Measurements from ENCODE around the gene COL1A2.

The COL1A2 gene

DNA sequence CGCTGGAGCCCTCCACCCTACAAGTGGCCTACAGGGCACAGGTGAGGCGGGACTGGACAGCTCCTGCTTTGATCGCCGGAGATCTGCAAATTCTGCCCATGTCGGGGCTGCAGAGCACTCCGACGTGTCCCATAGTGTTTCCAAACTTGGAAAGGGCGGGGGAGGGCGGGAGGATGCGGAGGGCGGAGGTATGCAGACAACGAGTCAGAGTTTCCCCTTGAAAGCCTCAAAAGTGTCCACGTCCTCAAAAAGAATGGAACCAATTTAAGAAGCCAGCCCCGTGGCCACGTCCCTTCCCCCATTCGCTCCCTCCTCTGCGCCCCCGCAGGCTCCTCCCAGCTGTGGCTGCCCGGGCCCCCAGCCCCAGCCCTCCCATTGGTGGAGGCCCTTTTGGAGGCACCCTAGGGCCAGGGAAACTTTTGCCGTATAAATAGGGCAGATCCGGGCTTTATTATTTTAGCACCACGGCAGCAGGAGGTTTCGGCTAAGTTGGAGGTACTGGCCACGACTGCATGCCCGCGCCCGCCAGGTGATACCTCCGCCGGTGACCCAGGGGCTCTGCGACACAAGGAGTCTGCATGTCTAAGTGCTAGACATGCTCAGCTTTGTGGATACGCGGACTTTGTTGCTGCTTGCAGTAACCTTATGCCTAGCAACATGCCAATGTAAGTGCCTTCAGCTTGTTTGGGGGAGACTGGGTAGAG is at the start of gene COL1A2:
Gene COL1A2 (plus strand): TSS at position 459 of the 704 bp plus-strand sequence. CDS start 137 bp downstream, at position 596.
- peak; percentile 57 for DNase-seq (ENCODE audit: low read depth)

DNA sequence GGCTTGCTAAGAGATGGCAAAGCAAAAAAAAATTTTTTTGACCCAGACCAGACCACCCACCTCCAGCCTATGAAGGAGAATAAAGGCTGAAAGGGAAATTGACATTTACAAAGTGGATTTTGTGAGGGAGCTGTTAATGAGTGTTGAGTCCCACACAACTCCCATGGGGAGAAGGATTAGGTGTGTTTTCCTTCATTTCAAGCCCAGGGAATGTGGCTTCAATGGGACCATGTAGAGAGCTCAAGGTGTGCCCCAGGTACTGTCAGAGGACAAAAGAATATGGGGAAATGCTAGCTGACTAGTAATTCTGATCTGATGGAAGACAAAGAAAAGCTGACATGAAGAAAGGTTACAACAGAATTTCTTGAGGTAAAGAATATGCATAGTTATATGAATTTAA is 48.8 kb upstream of the COL1A2 start:
- DNase-seq (ENCODE audit: low read depth) = no peak

DNA sequence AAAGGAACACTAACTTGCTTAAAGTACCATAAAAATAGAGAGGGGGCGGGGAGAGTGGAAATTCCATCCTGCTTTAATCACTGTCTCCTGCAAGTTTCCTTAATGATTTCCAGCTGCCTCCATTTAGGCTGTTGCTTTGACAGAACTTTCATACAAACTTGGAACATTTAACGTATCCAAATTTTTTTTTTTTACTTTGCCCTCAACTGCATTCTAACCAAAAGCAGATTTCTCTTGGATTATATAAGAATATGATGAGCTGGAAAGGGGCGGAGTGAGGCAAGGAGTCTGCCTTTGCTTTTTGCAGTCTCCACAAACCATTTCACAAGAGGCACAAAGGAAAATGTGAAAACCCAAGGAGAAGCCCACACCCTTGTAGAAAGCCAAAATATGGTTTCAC is 46.6 kb upstream of the COL1A2 start:
- peak; percentile 33 for DNase-seq (ENCODE audit: low read depth)

DNA sequence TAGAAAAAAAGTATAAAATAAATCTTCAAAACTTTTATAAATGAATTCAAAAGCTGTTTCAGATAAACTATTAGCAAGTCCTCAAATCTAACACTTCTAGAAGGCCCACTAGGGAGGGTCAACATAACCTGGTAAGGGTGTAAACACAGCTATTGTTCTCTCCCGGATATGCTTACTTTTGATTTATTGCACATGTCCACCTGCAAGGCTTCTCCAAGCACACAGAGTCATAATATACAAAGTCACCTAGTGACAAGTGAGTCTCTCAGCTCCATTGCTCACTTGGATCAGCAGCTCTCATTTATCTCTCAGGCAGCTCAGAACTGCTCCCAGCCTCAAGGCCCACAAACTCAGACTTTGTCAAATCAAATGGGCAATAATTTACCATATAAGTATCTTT is 44.0 kb upstream of the COL1A2 start:
- DNase-seq (ENCODE audit: low read depth) = no peak

DNA sequence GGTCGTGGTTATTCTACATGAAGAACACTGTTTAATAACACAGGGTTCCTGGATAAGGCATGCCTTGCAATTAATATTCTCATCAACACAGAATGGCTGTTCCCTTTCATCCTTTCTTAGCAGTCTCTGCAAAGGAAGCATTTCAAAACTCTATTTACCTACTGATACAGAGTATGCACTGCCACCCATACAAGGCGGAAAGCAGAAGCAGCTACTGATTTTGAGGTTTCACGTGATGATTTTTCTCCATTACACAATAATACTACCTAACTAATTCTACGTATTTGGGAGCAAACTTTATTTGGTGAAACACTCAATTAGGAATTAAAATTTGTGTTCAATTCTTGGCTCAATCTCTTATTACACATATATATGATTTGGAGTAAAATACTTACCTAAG is 43.0 kb upstream of the COL1A2 start:
- DNase-seq (ENCODE audit: low read depth) = no peak

DNA sequence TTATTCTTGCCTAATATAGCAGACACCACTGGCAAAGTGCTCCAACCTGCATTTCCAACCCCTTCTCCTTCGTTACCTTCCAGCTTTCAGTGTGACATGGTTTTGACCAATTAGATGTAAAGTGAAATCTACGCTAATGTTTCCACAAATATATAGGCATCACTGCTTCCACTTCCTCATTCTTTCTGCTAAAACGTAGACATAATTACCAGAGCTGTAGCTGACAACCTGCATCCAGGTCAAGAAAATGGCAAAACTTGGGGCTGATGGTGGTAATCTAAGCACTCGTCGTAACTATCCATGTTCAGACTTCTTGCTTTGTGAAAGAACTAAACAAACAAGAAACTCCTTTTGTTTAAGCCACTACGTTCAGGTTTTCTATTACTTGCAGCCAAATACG is 41.8 kb upstream of the COL1A2 start:
- DNase-seq (ENCODE audit: low read depth) = no peak

DNA sequence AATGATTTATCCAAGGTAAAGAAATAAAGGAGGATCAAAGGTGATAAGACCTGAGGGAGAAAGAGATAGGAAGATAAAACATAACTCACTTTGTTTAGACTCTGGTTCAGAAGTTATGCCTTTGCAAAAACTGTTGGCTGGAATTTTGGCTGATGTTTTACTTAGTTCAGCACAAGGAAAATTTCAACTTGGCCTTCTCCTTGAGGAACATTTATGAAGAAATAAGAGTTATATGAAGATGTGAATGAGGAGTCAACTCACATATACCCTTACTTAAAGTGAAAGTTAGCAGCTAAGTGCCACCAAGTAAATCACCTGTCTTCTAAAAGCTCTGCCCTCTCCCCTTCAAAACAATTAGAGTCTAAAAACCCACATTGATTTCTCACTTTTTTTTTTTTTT is 39.7 kb upstream of the COL1A2 start:
- DNase-seq (ENCODE audit: low read depth) = no peak

DNA sequence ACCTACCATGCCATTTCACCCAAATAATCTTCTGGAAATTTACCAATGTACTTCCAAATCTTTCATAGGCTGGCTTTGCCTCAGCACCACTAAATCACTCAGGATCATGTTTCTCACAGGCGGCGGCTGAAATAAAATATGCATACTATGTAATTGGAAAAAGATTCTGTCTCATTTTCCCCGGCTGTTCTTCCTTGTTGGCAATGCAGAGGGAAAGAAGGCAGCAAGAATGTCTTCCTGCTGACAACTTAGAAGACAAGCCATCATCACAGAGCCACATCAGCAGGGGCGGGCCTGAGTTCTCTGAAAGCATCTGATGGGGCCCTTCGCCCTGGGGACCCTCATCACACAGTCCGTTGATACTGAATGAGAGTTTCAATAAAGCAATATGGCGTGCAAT is 39.2 kb upstream of the COL1A2 start:
- DNase-seq (ENCODE audit: low read depth) = no peak

DNA sequence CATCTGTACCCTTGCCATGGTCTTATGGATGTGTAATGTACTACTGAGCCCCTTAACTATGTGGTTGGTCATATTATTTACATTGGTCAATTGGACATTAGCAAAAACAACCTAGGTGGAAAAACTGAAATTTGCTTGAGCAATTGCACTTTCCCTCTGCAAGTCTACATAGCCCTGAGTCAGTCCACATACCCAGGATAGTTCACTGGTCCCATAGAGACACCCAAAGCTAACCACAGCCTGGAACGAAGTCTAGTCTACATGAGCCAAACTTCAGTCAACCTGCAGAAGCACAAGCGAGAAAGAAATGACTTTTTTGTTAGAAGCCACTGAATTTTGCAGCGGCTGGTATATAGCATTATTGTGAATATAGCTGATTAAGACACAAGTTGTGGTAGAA is 37.6 kb upstream of the COL1A2 start:
- DNase-seq (ENCODE audit: low read depth) = no peak

DNA sequence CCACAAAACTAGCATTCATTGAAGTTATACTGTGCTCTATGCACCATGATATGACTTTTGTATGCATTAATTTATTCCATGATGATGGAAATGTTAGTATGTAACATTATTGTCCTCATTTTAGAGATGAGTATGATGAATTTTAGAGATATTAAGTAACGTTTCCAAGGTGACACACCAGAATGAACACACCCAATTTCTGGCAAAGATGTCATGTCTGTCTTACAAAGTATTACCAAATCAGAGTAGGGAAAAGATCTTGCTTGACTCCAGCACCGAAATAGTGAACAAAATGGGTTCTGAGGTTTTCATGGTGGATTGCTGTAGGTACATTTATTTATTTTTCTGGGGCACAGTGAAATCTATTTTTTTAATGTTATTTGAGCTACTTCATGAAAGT is 33.8 kb upstream of the COL1A2 start:
- no peak for DNase-seq (ENCODE audit: low read depth)

DNA sequence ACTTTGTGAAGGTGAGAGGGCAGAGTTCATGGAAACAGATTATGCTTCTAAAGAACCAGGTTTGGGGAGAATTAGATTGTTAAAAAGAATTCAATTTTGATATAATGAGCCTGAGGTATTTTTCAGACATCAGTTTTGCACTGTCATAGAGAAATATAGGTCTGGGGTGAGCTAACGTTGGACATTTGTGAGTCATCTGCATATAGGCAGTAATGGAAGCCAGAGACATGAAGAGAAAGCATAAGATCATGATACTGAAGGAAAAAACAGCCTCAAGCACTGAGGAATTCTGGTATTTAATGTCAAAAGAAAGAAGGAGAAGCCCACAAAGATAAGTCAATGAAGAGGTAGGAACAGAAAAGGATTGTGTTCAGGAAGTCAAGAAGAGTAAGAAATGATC is 32.4 kb upstream of the COL1A2 start:
- DNase-seq (ENCODE audit: low read depth) = no peak

DNA sequence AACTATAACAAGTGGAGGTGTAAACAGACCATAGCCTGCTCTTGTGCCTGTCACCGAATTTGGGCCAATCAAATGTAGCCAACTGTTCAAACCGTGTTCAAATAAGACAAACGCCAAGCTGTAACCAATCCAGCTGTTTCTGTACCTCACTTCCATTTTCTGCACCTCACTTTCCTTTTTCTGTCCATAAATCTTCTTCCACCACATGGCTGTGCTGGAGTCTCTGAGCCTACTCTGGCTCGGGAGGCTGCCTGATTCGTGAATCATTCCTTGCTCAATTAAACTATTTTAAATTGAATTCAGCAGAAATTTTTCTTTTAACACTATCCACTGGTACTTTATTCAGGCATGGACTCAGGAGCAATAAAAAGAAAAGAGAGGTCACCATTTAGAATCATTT is 29.9 kb upstream of the COL1A2 start:
- DNase-seq (ENCODE audit: low read depth) = no peak

DNA sequence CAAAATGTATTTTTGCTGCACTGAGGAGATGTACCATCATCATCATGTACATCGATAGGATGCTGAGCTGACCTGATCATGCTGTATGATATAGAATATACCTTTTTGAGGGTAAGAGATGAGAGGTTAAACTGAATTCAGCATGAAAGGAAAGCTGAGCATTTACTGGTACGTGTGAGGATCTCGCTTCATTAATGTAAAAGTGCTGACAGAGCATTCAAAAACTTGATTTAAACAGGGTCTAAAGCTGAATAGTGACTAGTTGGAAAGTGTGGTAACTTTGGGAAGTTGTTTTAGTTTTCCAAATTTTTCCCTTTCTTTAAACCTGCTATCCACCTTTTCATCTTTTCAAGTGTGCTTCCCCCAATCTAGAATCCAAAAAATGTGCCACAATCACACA is 28.5 kb upstream of the COL1A2 start:
- no peak for DNase-seq (ENCODE audit: low read depth)

DNA sequence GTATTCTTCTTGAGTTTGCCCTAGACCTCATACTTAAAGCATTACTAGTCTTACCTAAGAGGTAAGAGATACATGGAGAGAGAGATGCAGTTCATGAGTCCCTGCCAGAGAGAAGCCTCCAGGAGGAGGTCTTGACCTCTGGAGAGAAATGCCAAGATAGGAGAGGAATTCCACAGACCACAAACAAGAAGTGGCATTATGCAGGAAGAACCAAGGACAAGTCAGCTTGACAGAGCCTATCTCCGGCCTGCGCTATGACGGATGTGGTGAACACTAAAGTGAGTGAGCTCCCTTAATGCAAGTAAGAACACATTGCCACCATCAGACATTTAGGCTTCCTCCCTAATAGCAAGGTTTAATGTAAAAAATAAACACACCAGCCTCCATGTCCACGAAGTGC is 27.9 kb upstream of the COL1A2 start:
- no peak for DNase-seq (ENCODE audit: low read depth)

DNA sequence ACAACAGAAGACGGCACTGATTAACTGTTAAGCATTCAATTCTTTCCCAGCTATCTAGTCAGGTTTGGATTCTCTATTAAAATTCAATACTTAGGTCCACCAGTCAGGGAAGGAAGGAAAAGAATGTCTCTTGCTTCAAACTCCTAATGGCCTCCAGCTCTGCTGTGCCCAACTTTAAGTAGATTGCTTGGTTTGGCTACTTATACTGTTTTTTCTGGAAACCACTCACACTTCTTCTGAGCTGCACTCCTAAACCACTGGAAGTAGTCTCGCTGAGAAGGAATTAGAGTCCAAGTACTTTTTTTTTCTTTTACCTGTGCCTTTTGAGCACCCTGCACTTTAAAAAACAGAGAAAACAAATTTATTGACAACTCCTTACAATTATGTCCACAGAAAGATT is 26.7 kb upstream of the COL1A2 start:
- DNase-seq (ENCODE audit: low read depth) = no peak

DNA sequence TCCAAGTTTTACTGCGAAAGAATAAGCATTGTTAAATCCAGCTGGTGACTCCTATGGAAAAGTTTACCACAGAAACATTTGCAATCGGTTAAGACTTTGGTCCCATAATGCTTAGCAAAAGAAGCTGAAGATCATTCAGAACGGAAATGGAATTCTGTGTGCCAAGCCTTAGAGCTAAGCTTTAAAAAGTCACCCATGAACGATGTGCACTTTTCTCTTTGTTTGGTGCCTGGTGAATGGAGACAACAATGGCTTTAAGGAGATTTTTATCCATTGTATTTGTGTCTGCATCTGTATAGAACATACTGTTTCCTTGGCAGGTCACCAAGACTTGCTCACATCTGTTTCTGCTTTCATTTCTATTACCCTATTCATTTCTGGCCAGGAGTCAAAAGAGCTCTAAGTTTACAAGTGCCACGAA is 26.3 kb upstream of the COL1A2 start:
- DNase-seq (ENCODE audit: low read depth) = no peak

DNA sequence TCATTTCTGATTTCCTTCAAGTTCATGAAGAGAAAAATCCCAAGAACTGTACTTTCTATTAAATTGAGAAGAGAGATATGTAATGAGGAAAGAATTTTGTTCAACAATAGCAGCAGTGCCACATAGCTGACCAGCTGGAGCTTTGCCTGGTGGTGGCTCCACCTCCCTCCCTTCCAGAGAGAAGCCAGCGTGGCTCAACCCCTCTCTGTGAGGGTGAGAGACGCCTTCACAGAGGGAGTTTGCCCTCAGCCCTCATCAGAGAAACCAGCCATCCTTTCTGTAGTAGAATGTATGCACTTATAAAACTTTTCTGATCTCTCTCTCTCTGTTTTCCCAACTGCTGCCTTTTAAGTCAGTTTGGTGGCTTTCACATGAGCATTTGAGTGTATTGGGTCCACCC is 20.5 kb upstream of the COL1A2 start:
- DNase-seq (ENCODE audit: low read depth) = peak; percentile 58

DNA sequence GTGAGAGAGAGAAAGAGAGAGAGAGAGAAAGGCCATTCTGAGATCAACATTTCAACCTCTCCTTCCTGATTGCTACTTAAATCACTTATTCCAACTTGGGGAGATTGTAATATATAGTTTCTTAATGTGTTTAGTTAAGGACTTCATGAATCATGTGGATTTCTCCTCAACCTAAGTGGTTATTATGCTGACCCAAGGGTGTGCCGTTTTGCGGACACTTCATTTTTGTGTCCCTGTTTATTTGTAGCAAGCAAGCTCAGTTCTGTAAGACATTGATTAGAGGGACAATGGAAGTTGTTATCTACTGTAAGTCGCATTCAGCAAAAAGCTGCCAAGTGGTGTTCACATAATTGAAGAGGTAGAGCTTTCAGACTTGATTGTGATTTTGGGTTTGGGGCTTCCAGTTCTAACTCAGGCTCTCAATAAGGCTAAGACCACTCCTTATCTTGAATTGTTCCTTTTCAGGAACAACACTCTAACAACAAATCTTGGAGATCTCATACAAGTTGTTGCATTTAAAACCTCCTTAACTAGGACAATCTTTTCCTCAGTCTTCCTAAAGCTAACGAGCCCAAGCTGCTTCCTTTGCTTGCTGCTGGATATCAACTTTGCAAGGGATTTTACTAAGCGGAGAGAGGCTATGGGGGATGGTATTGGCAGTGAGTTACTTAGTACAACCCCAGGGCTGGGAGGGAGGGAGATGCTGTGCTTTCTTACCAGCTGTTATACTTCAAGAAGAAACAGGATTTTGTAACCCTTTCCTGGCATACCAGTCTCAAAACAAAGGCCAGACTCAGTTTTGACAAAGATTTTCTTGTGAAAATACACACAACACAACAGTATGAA is 19.8 kb upstream of the COL1A2 start:
- DNase-seq (ENCODE audit: low read depth) = peak; percentile 52

DNA sequence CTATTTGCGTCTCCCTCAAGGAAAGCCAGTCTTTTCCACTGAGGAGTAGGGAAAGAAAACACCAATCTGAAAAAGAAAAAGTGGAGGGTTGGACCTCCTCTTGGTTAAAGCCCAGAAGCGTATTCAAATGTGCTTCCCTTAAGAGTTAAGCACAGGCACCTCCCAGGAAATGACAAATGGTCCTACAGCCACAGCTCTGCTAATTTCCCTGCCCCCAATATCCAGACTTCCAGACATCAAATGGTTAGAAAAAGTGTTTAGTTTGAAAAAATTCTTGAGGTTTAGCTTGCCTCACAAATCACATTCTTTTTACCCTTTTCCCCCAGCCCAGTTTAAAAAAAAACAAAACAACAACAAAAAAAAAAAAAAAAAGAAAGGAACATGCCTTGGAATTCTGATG is 19.0 kb upstream of the COL1A2 start:
- DNase-seq (ENCODE audit: low read depth) = peak; percentile 78

DNA sequence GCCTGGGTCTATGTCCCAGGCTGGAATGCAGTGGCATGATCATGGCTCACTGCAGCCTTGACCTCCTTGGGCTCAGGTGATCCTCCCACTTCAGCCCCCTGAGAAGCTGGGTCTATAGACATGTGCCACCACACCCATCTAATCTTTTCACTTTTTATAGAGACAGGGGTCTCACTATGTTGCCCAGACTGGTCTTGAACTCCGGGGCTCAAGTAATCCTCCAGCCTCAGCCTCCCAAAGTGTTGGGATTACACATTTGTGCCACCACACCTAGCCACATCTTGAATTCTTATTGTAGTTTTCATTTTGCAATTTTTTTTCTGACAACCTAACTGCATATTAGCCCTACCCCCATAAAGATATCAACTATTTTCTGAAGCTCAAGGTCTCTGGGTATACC is 18.4 kb upstream of the COL1A2 start:
- no peak for DNase-seq (ENCODE audit: low read depth)

DNA sequence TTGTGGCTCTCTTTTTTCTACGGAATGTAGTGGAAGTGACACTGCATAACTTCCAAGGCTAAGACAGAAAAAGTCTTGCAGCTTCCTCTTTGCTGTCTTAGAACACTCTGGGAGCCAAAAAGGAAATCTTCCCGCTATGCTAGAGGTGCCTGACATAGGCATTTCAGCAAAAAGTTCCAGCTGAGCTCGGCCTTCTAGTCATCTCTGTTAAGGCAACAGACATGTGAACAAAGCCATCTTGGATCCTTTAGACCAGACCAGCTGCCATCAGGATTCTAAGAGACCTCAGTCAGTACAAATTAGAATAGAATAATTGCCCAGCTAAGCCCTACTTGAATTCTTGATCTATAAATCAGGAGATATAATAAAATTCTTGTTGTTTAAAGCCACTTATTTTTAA is 16.3 kb upstream of the COL1A2 start:
- DNase-seq (ENCODE audit: low read depth) = no peak

DNA sequence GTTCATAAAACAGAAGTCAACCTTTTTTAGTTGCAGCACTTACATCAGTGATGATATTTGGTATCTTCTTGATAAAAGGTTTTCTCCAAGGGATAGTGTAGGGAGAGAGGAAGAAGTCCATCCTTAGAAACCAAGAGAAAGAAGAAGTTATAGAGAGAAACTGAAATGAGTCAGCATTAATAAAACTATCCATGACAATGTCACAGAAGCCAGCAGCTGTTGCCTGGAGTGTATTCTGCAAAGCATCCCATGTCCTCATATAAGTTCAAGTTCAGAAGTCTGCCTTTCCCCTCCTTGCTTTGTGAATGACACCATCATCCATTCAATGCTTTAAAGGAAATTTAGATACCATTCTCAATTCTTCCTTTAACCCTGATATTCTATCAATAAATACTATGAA is 14.4 kb upstream of the COL1A2 start:
- DNase-seq (ENCODE audit: low read depth) = no peak

DNA sequence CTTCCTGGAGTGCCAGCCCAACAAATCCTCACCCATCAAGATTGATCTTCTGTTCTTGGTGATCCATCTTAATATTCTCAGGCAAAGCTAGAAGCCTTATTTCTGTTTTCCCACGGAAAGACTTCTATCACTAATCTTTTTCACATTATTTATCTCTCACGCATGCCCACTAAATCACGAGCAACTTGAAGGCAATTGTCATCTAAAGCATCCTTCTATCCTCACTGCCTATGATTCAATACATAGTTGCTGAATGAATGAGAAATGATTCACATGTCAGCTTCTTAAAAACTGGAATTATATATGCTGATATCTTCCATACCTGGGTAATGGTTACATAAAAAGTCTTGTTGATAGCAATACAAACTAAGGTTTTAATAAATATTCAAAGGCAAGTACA is 12.6 kb upstream of the COL1A2 start:
- DNase-seq (ENCODE audit: low read depth) = no peak

DNA sequence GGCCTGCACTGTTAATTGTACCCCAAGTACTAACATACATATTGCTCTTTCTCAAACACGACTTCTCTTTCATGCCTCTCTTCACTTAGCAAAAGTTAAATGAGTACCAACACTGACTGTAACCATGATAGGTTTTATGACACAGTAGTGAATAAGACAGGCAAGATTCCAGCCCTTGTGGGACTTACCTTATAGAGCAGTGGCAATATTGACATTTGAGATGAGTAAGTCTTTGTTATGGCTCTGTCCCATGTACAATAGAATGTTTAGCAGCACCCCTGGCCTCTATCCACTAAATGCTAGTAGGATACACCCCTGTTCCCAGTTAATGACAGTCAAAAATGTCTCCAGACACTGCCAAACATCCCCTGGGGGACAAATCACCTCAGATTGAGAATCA is 11.9 kb upstream of the COL1A2 start:
- no peak for DNase-seq (ENCODE audit: low read depth)
